VCaP (cell line): ENCODE data around the gene CCDC188.

Source experiments
- H3K27ac ChIP-seq: fragments of 450-650 bp; 2 replicates; pipeline ENCODE4 v1.5.1; 2017
- CTCF ChIP-seq: fragments of 450-650 bp; conservative IDR thresholded peaks from 2 replicates; pipeline ENCODE4 v1.5.1; 2017; ENCODE audit warnings: mild to moderate bottlenecking, moderate library complexity

The CCDC188 gene

GRCh38 chr22:20151276-20151588, 377 bp upstream of the CCDC188 start:
- H3K27ac ChIP-seq, result no peak overlapping the region
- TF ChIP-seq CTCF, result no peak

GRCh38 chr22:20149257-20150250, 1.3 kb downstream of the CCDC188 start:
- TF ChIP-seq CTCF, result no peak
- no peak overlapping the region for H3K27ac ChIP-seq

GRCh38 chr22:20148414-20148813, 2.4 kb downstream of the CCDC188 start:
- TF ChIP-seq CTCF, result no peak
- no peak overlapping the region for H3K27ac ChIP-seq

- no peak overlapping the region for H3K27ac ChIP-seq
- no peak for TF ChIP-seq CTCF
These were observed 3.4 kb downstream of the CCDC188 start for GRCh38 chr22:20147237-20147988.

GRCh38 chr22:20146777-20147176, 4.1 kb downstream of the CCDC188 start:
- TF ChIP-seq CTCF, result no peak

GRCh38 chr22:20145832-20146223, 5.0 kb downstream of the CCDC188 start:
- no peak overlapping the region for H3K27ac ChIP-seq
- no peak for TF ChIP-seq CTCF

More at GRCh38 chr22:20146777-20147176, 4.1 kb downstream of the CCDC188 start:
- H3K27ac ChIP-seq, result no peak overlapping the region

GRCh38 chr22:20145206-20145831, 5.5 kb downstream of the CCDC188 start:
- no peak overlapping the region for H3K27ac ChIP-seq
- TF ChIP-seq CTCF, result no peak
